A549 (cell line): ENCODE measurements around the gene PIR.

ENCODE experiments used
- CHD2 ChIP-seq: fragments of 150-350 bp; IDR thresholded peaks from 2 replicates; pipeline ENCODE4 v1.6.1; 2014; ENCODE audit warnings: low read length; ENCODE audit not compliant: partially characterized antibody
- CTCF ChIP-seq: fragments of >200 bp; sonication (Bioruptor Twin); formaldehyde crosslinking; IDR thresholded peaks from 3 replicates; pipeline ENCODE4 v1.5.1; 2016
- E2F6 ChIP-seq: IDR thresholded peaks from 2 replicates; pipeline ENCODE4 v1.6.1; 2012; ENCODE audit warnings: low read depth, borderline replicate concordance
- EHMT2 ChIP-seq: fragments of 200-600 bp; sonication (generic); IDR thresholded peaks from 2 replicates; pipeline ENCODE4 v1.6.1; 2016; ENCODE audit warnings: antibody characterized with exemption, low read depth, mild to moderate bottlenecking, moderate library complexity
- ESRRA ChIP-seq: fragments of 150-350 bp; IDR thresholded peaks from 2 replicates; pipeline ENCODE4 v1.6.1; 2014; ENCODE audit warnings: mild to moderate bottlenecking, low read length, borderline replicate concordance
- GATA3 ChIP-seq: IDR thresholded peaks from 2 replicates; pipeline ENCODE4 v1.6.1; 2012; ENCODE audit warnings: borderline replicate concordance
- NPAS2 ChIP-seq: fragments of 250-450 bp; sonication (Bioruptor Pico); IDR thresholded peaks from 2 replicates; pipeline ENCODE4 v1.8.0; 2022; ENCODE audit warnings: mild to moderate bottlenecking, moderate library complexity, borderline replicate concordance
- POLR2A ChIP-seq: IDR thresholded peaks from 2 replicates; pipeline ENCODE4 v1.6.1; 2012; ENCODE audit warnings: mild to moderate bottlenecking, low read length
- POLR2AphosphoS2 ChIP-seq: conservative IDR thresholded peaks from 2 replicates; pipeline ENCODE4 v1.6.1; 2012; ENCODE audit warnings: low read length, improper control_type of control experiment, inconsistent platforms
- RCOR1 ChIP-seq: fragments of 150-350 bp; IDR thresholded peaks from 2 replicates; pipeline ENCODE4 v1.6.1; 2014; ENCODE audit warnings: antibody characterized with exemption, low read length, low read depth
- RFX5 ChIP-seq: fragments of 450-650 bp; IDR thresholded peaks from 2 replicates; pipeline ENCODE4 v1.7.1; 2014; ENCODE audit warnings: antibody characterized with exemption, mild to moderate bottlenecking, moderate library complexity
- RNF2 ChIP-seq: fragments of 200-600 bp; sonication (generic); IDR thresholded peaks from 2 replicates; pipeline ENCODE4 v1.6.1; 2016; ENCODE audit warnings: low read depth, mild to moderate bottlenecking, antibody characterized with exemption, moderate library complexity, borderline replicate concordance
- USF2 ChIP-seq: fragments of 450-650 bp; IDR thresholded peaks from 2 replicates; pipeline ENCODE4 v1.6.1; 2014; ENCODE audit warnings: antibody characterized with exemption
- ZSCAN20 ChIP-seq: fragments of 250-450 bp; sonication (Bioruptor Pico); IDR thresholded peaks from 2 replicates; pipeline ENCODE4 v1.8.0; 2022; ENCODE audit warnings: mild to moderate bottlenecking, moderate library complexity

- TF ChIP-seq CTCF (no peak), POLR2A (no peak), E2F6 (no peak), GATA3 (no peak), RCOR1 (no peak), CHD2 (no peak), RFX5 (no peak), NPAS2 (CRISPR knock-in tag) (no peak), ESRRA (no peak), POLR2AphosphoS2 (no peak), ZSCAN20 (CRISPR knock-in tag) (no peak), EHMT2 (no peak), RNF2 (no peak), USF2 (no peak)
Observed at GRCh38 chrX:15413101-15413500, 80.0 kb downstream of the PIR start.
